ENCODE measurements around the gene DHRS12.

The DHRS12 gene

GRCh38 chr13:51728275-51728673, 75.7 kb downstream of the DHRS12 start:
- DNase-seq (ENCODE audit: low read depth in 2 of 2), result no peak

- DNase-seq (ENCODE audit: low read depth in 2 of 2), result no peak
Measured at GRCh38 chr13:51727634-51728274, 76.2 kb downstream of the DHRS12 start.

GRCh38 chr13:51726446-51727193, 77.3 kb downstream of the DHRS12 start:
- DNase-seq (ENCODE audit: low read depth in 2 of 2), result no peak

DNA sequence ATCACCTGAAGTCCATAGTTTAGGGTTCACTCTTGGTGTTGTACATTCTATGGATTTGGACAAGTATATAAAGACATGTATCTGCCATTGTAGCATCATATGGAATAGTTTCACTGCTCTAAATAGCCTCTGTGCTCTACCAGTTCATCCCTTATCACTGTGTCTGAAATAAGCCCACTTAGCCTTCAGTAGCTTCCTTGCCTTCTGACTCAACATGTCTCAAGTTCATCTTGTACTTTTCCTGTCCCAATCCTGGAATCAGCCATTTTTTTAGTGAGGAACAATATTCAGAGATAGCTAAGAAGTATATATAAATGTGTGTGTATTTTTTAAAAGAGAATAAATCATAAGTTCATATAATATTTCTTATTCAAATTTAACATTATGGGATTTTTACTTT, 79.2 kb downstream of the DHRS12 start:
- no peak for DNase-seq (ENCODE audit: low read depth in 2 of 2)

DNA sequence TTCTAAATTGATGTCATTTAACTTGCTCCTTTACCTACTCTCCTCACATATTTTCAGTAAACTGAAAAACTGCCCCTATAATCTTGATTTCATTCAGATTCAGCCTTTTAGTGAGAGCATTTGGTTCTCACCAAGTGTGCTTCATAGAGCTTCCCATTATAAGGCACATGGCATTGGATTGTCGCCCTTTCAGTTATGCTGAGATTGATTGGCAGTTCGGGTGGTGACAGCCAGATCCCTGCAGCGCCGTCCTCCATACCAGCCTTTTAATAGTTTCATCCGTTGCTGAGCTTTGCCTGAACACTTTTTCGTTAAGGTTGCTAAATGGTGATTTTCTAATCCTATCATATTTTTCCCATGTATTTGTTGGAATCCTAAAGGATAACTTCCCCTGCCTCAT, 80.4 kb downstream of the DHRS12 start:
- DNase-seq (ENCODE audit: low read depth in 2 of 2), result no peak

GRCh38 chr13:51721496-51721895, 82.5 kb downstream of the DHRS12 start:
- DNase-seq (ENCODE audit: low read depth in 2 of 2), result no peak

- DNase-seq (ENCODE audit: low read depth in 2 of 2), result no peak
Measured at GRCh38 chr13:51719394-51719793, 84.6 kb downstream of the DHRS12 start.

All from stimulated activated CD4-positive, alpha-beta T cell treated with anti-CD3 and anti-CD28 coated beads, Interleukin-1b, Interleukin-23, amount 100 ng/mL, for 1 hour (primary cell).